DND-41 (cell line): Measurements from ENCODE around the gene BLOC1S2.

Experiments used
- ATAC-seq: fragments of 200-7000 bp; cut with Tn5 transposase; 3 replicates; pipeline ENCODE4 v1.9.1; 2021; ENCODE audit warnings: low read depth; ENCODE audit not compliant: insufficient read depth
- DNase-seq: peaks from one replicate; pipeline ENCODE4 v3.0.0-alpha.2; 2020
- H2AFZ ChIP-seq: 2 replicates; pipeline ENCODE4 v1.6.0; 2012; ENCODE audit warnings: low read depth, low read length
- H3K27ac ChIP-seq: 2 replicates; pipeline ENCODE4 v1.5.1; 2012; ENCODE audit warnings: low read length, inconsistent platforms
- H3K27me3 ChIP-seq: fragments of 200-600 bp; sonication (generic); 2 replicates; pipeline ENCODE4 v1.6.0; 2012; ENCODE audit warnings: low read length, mild to moderate bottlenecking, inconsistent platforms; ENCODE audit not compliant: insufficient read depth, poor library complexity
- H3K36me3 ChIP-seq: 2 replicates; pipeline ENCODE4 v1.5.1; 2012; ENCODE audit warnings: low read length, inconsistent platforms; ENCODE audit not compliant: insufficient read depth
- H3K4me1 ChIP-seq: 2 replicates; pipeline ENCODE4 v1.5.1; 2012; ENCODE audit warnings: mild to moderate bottlenecking, low read length; ENCODE audit not compliant: insufficient read depth
- H3K4me2 ChIP-seq: 2 replicates; pipeline ENCODE4 v1.6.0; 2012; ENCODE audit warnings: mild to moderate bottlenecking, moderate library complexity, low read length, inconsistent platforms; ENCODE audit not compliant: insufficient read depth
- H3K4me3 ChIP-seq, 2 experiments: fragments of 200-600 bp in 1 of 2; shearing (Covaris generic) in 1 of 2; 2 replicates each; pipeline ENCODE4 v1.5.1; 2012 to 2016; ENCODE audit warnings: inconsistent platforms in 2 of 2, low read length in 2 of 2, mild to moderate bottlenecking in 2 of 2, low read depth in 1 of 2, moderate library complexity in 1 of 2
- H3K79me2 ChIP-seq: 2 replicates; pipeline ENCODE4 v1.6.0; 2012; ENCODE audit warnings: low read length, inconsistent platforms; ENCODE audit not compliant: insufficient read depth
- H3K9ac ChIP-seq: 2 replicates; pipeline ENCODE4 v1.6.0; 2012; ENCODE audit warnings: low read depth, mild to moderate bottlenecking, inconsistent platforms, low read length, moderate library complexity
- H3K9me3 ChIP-seq: 2 replicates; pipeline ENCODE4 v1.5.1; 2012; ENCODE audit warnings: low read length, moderate library complexity, mild to moderate bottlenecking, inconsistent platforms; ENCODE audit not compliant: insufficient read depth, severe bottlenecking
- H4K20me1 ChIP-seq: 2 replicates; pipeline ENCODE4 v1.6.0; 2012; ENCODE audit warnings: low read length; ENCODE audit not compliant: insufficient read depth
- CTCF ChIP-seq: IDR thresholded peaks from 2 replicates; pipeline ENCODE4 v1.5.1; 2012; ENCODE audit warnings: borderline replicate concordance, low read length, moderate library complexity, mild to moderate bottlenecking; ENCODE audit not compliant: poor library complexity, severe bottlenecking; ENCODE audit errors: extremely low read depth
- EZH2 ChIP-seq: IDR thresholded peaks from 3 replicates; pipeline ENCODE4 v1.6.1; 2012; ENCODE audit warnings: borderline replicate concordance, low read depth, mild to moderate bottlenecking, moderate library complexity, low read length, inconsistent platforms; ENCODE audit not compliant: severe bottlenecking

Gene BLOC1S2

DNA sequence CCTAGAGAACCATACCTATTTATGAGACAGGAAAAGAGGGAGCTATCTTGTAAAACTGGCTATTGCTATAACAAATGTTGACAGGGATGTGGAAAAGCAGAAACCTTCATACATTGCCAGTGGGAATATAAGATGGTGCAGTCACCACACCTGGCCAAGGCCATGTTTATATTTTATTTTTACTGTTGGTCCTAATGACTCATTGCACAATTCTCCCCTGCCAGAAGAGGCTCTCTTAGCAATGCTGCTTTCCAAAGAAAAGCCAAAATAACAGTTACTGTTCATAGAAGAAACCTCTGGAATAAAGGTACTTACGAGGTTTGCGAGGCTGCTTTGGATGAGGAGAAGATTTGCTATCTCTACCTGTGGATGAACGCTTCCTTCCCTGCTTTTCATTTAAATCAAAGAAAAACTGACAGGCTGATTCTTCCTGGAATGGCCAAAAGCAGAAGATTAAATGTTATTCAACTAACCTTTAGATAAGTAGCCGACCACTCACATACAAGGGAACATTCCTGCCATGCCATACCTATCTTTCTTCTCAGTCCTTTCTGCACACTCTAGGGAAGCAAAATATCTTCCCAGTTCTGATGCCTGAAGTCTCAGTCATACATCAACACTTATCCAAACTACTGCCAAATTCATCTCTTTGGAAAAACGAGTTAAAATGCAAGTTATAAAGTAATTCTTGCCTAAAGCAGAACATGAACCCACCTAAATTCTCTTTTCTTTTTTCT, 40.8 kb downstream of the BLOC1S2 start:
- Histone ChIP-seq H3K4me3 (no peak overlapping the region), H3K9ac (no peak overlapping the region), H3K79me2 (no peaks in the 10 kb centered on the region), H3K27me3 (no peaks in the 10 kb centered on the region), H3K36me3 (peaks cover 79% of the 10 kb centered on the region), H3K9me3 (no peaks in the 10 kb centered on the region), H3K4me1 (no peaks in the 10 kb centered on the region), H2AFZ (no peak overlapping the region), H4K20me1 (no peaks in the 10 kb centered on the region), H3K4me2 (no peak overlapping the region), H3K27ac (no peak overlapping the region)
- no peak for DNase-seq
- TF ChIP-seq EZH2 (no peak), CTCF (no peak)
- no peak for ATAC-seq

DNA sequence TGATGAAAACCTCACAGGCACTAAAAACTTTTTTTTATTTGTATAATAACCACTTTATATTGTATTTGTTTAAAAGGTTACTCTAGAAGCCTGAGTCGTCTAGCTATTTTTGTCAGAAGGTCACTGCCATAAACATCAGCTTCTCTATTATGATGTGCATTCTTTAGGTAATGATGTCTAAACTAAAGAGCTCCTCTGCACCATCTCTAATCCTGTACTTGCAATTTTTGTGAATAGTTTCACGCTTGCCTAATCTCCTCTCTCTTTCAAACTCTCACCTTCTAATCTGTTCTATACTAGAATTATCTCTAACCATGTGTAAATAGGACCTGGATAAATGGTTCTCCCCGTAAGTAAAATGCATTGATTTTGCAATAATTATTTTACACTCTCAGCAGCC, 46.6 kb downstream of the BLOC1S2 start:
- DNase-seq (no peak), ATAC-seq (no peak)
- Histone ChIP-seq H3K36me3 (peaks cover 82% of the 10 kb centered on the region), H3K4me1 (no peaks in the 10 kb centered on the region), H3K79me2 (peaks cover 4% of the 10 kb centered on the region; the same call in 1 of the 2 replicates), H3K4me3 (no peak overlapping the region), H2AFZ (no peak overlapping the region), H3K9ac (no peak overlapping the region), H3K27ac (no peak overlapping the region), H3K27me3 (no peaks in the 10 kb centered on the region), H4K20me1 (no peaks in the 10 kb centered on the region), H3K9me3 (no peaks in the 10 kb centered on the region), H3K4me2 (no peak overlapping the region)
- TF ChIP-seq CTCF = no peak
- no peak for TF ChIP-seq EZH2

- no peak overlapping the region for H3K27ac ChIP-seq
- ATAC-seq = no peak
- H3K36me3 ChIP-seq = peaks cover 85% of the 10 kb centered on the region
- no peaks in the 10 kb centered on the region for H3K9me3 ChIP-seq
- no peak for DNase-seq
- no peak overlapping the region for H3K9ac ChIP-seq
- H2AFZ ChIP-seq = no peak overlapping the region
- H3K4me1 ChIP-seq = no peaks in the 10 kb centered on the region
- H3K4me2 ChIP-seq = no peak overlapping the region
- H3K79me2 ChIP-seq = peaks cover 4% of the 10 kb centered on the region; the same call in 1 of the 2 replicates
- H3K27me3 ChIP-seq = no peaks in the 10 kb centered on the region
- no peak overlapping the region for H3K4me3 ChIP-seq
- no peak for TF ChIP-seq CTCF
- TF ChIP-seq EZH2 = no peak
- no peaks in the 10 kb centered on the region for H4K20me1 ChIP-seq
Measured at GRCh38 chr10:100238429-100238828, 48.1 kb downstream of the BLOC1S2 start.
